ENCODE data around the gene HELZ. TPM values are rescaled to one million over a fixed set of nuclear protein-coding genes. Genes with fewer than 3 reads are reported as not detected.

Gene HELZ
- total and polyA plus RNA-seq, 4 donors = 3.8 to 69.2 (median 25.7) TPM

DNA sequence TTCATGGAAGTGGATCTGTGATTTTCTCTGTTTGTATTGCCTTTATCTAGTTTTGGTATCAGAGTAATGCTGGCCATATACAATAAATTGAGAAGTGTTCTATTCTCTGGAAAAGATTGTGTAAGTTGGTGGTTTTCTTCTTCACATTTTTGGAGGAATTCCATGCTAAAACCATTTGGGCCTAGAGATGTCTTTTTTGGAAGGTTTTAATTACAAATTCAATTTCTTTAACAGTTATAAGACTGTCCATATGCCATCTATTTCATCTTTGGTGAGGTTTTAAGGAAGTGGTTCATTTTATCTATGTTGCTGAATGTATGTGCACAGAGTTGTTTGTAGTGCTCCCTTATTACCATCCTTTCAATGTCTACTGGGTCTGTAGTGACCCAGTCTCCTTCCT lies 154.7 kb downstream of the HELZ start:
- H3K4me1 ChIP-seq (ENCODE audit: control insufficient read depth in 4 of 4, insufficient read depth in 4 of 4, low read length in 3 of 4) = peaks cover 0 to 3% (median under 1%) of the 10 kb centered on the region in 4 donors
- no peak for DNase-seq (ENCODE audit: low spot score)
- peaks cover 5 to 23% (median 15%) of the 10 kb centered on the region in 4 donors for H3K36me3 ChIP-seq (ENCODE audit: control insufficient read depth in 4 of 4, insufficient read depth in 3 of 4, low read depth in 1 of 4, low read length in 3 of 4)
- no peaks in the 10 kb centered on the region for H3K27me3 ChIP-seq (ENCODE audit: control insufficient read depth in 4 of 4, insufficient read depth in 4 of 4, low read length in 3 of 4)
- peaks cover 0 to 3% (median 0%) of the 10 kb centered on the region in 4 donors for H3K9me3 ChIP-seq (ENCODE audit: control insufficient read depth in 4 of 4, low read length in 3 of 4)
- H3K9ac ChIP-seq (ENCODE audit: low read depth in 1 of 2, low read length in 2 of 2) = no peak overlapping the region
- TF ChIP-seq FOXA1 (IDR thresholded peaks at IDR 0.05) = no peak
- TF ChIP-seq YY1 (IDR thresholded peaks at IDR 0.05) = no peak
- TF ChIP-seq, protein P1, sequence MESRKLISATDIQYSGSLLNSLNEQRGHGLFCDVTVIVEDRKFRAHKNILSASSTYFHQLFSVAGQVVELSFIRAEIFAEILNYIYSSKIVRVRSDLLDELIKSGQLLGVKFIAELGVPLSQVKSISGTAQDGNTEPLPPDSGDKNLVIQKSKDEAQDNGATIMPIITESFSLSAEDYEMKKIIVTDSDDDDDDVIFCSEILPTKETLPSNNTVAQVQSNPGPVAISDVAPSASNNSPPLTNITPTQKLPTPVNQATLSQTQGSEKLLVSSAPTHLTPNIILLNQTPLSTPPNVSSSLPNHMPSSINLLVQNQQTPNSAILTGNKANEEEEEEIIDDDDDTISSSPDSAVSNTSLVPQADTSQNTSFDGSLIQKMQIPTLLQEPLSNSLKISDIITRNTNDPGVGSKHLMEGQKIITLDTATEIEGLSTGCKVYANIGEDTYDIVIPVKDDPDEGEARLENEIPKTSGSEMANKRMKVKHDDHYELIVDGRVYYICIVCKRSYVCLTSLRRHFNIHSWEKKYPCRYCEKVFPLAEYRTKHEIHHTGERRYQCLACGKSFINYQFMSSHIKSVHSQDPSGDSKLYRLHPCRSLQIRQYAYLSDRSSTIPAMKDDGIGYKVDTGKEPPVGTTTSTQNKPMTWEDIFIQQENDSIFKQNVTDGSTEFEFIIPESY (IDR thresholded peaks at IDR 0.05) = no peak
- no peak for TF ChIP-seq TAF1 (conservative IDR thresholded peaks at IDR 0.05)
- TF ChIP-seq NR2F2 (IDR thresholded peaks at IDR 0.05) = no peak
- TF ChIP-seq JUND (IDR thresholded peaks at IDR 0.05) = no peak
- TF ChIP-seq HNF4G (IDR thresholded peaks at IDR 0.05) = no peak
- H3K4me3 ChIP-seq (ENCODE audit: low read depth in 1 of 3, low read length in 3 of 3) = no peak overlapping the region
- H3K27ac ChIP-seq (ENCODE audit: low read depth in 1 of 2, low read length in 2 of 2) = no peak overlapping the region

DNA sequence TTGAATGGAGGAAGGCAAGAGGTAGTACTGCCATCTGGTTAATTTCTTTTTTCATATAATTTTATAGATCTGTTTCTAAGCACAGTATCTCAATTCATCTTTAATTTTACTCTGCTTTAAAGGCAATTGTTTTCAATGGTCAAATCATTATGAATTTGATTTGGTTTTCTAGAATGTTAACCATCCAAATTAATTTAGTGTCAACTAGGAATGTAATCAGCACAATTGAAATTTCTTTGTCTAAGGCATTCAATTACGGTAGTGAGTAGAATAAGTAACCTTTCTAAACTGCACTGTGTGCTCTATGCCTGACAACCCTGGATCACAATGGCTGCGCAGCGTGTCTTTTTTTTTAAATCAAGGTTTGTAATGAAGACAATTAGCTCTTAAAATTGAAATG lies 156.4 kb downstream of the HELZ start:
- Histone ChIP-seq H3K4me3 (ENCODE audit: low read depth in 1 of 3, low read length in 3 of 3) (no peak overlapping the region), H3K27me3 (ENCODE audit: control insufficient read depth in 4 of 4, insufficient read depth in 4 of 4, low read length in 3 of 4) (no peaks in the 10 kb centered on the region), H3K4me1 (ENCODE audit: control insufficient read depth in 4 of 4, insufficient read depth in 4 of 4, low read length in 3 of 4) (peaks cover 0 to 2% (median 0%) of the 10 kb centered on the region in 4 donors), H3K9me3 (ENCODE audit: control insufficient read depth in 4 of 4, low read length in 3 of 4) (peaks cover 0 to 3% (median 0%) of the 10 kb centered on the region in 4 donors), H3K9ac (ENCODE audit: low read depth in 1 of 2, low read length in 2 of 2) (no peak overlapping the region), H3K27ac (ENCODE audit: low read depth in 1 of 2, low read length in 2 of 2) (no peak overlapping the region), H3K36me3 (ENCODE audit: control insufficient read depth in 4 of 4, insufficient read depth in 3 of 4, low read depth in 1 of 4, low read length in 3 of 4) (peaks cover 5 to 25% (median 15%) of the 10 kb centered on the region in 4 donors)
- TF ChIP-seq FOXA1 (IDR thresholded peaks at IDR 0.05) (no peak), RAD21 (IDR thresholded peaks at IDR 0.05) (no peak), FOXA2 (IDR thresholded peaks at IDR 0.05) (no peak), EGR1 (IDR thresholded peaks at IDR 0.05; ENCODE audit: low read depth in 2 of 2) (no peak), GABPA (IDR thresholded peaks at IDR 0.05 in 1 of 2, conservative IDR thresholded peaks at IDR 0.05 in 1 of 2) (no peak), YY1 (IDR thresholded peaks at IDR 0.05) (no peak), HNF4A (conservative IDR thresholded peaks at IDR 0.05) (no peak), HNF4G (IDR thresholded peaks at IDR 0.05) (no peak), SP1 (IDR thresholded peaks at IDR 0.05) (no peak), RXRA (IDR thresholded peaks at IDR 0.05) (no peak), JUND (IDR thresholded peaks at IDR 0.05) (no peak), NR2F2 (IDR thresholded peaks at IDR 0.05) (no peak)
- TF ChIP-seq, protein P2, sequence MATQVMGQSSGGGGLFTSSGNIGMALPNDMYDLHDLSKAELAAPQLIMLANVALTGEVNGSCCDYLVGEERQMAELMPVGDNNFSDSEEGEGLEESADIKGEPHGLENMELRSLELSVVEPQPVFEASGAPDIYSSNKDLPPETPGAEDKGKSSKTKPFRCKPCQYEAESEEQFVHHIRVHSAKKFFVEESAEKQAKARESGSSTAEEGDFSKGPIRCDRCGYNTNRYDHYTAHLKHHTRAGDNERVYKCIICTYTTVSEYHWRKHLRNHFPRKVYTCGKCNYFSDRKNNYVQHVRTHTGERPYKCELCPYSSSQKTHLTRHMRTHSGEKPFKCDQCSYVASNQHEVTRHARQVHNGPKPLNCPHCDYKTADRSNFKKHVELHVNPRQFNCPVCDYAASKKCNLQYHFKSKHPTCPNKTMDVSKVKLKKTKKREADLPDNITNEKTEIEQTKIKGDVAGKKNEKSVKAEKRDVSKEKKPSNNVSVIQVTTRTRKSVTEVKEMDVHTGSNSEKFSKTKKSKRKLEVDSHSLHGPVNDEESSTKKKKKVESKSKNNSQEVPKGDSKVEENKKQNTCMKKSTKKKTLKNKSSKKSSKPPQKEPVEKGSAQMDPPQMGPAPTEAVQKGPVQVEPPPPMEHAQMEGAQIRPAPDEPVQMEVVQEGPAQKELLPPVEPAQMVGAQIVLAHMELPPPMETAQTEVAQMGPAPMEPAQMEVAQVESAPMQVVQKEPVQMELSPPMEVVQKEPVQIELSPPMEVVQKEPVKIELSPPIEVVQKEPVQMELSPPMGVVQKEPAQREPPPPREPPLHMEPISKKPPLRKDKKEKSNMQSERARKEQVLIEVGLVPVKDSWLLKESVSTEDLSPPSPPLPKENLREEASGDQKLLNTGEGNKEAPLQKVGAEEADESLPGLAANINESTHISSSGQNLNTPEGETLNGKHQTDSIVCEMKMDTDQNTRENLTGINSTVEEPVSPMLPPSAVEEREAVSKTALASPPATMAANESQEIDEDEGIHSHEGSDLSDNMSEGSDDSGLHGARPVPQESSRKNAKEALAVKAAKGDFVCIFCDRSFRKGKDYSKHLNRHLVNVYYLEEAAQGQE (IDR thresholded peaks at IDR 0.05) = no peak
- TF ChIP-seq, protein P3, sequence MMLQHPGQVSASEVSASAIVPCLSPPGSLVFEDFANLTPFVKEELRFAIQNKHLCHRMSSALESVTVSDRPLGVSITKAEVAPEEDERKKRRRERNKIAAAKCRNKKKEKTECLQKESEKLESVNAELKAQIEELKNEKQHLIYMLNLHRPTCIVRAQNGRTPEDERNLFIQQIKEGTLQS (IDR thresholded peaks at IDR 0.05) = no peak
- TF ChIP-seq, protein P4, sequence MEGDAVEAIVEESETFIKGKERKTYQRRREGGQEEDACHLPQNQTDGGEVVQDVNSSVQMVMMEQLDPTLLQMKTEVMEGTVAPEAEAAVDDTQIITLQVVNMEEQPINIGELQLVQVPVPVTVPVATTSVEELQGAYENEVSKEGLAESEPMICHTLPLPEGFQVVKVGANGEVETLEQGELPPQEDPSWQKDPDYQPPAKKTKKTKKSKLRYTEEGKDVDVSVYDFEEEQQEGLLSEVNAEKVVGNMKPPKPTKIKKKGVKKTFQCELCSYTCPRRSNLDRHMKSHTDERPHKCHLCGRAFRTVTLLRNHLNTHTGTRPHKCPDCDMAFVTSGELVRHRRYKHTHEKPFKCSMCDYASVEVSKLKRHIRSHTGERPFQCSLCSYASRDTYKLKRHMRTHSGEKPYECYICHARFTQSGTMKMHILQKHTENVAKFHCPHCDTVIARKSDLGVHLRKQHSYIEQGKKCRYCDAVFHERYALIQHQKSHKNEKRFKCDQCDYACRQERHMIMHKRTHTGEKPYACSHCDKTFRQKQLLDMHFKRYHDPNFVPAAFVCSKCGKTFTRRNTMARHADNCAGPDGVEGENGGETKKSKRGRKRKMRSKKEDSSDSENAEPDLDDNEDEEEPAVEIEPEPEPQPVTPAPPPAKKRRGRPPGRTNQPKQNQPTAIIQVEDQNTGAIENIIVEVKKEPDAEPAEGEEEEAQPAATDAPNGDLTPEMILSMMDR (IDR thresholded peaks at IDR 0.05; ENCODE audit: low read depth, low read length, missing input control) = no peak
- TF ChIP-seq, protein P1 (IDR thresholded peaks at IDR 0.05) = no peak
- TF ChIP-seq, protein P5, sequence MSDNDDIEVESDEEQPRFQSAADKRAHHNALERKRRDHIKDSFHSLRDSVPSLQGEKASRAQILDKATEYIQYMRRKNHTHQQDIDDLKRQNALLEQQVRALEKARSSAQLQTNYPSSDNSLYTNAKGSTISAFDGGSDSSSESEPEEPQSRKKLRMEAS (IDR thresholded peaks at IDR 0.05) = no peak
- WGBS = 98% methylated on average over 3 of the region's 3 CpGs
- no peak for DNase-seq (ENCODE audit: low spot score)
